Mucosa of stomach (tissue), 1 donor: ENCODE data around the gene GLT1D1.
"Not testable (repeated sequence)": the region's sequence is repeated elsewhere in the genome, so short reads cannot be mapped to it uniquely, and the experiment has no call there.

ENCODE experiments used
- H3K27me3 ChIP-seq: one replicate; pipeline ENCODE4 v1.7.0; 2013; ENCODE audit warnings: mild to moderate bottlenecking, low read length; ENCODE audit not compliant: control insufficient read depth, insufficient read depth
- H3K36me3 ChIP-seq: one replicate; pipeline ENCODE4 v1.7.0; 2013; ENCODE audit warnings: low read length; ENCODE audit not compliant: control insufficient read depth, insufficient read depth
- H3K4me1 ChIP-seq: one replicate; pipeline ENCODE4 v1.7.0; 2013; ENCODE audit warnings: mild to moderate bottlenecking, low read length; ENCODE audit not compliant: control insufficient read depth, insufficient read depth
- H3K4me3 ChIP-seq: one replicate; pipeline ENCODE4 v1.7.0; 2013; ENCODE audit warnings: low read length
- H3K9ac ChIP-seq: one replicate; pipeline ENCODE4 v1.7.0; 2013; ENCODE audit warnings: mild to moderate bottlenecking, low read length, moderate library complexity
- H3K9me3 ChIP-seq: one replicate; pipeline ENCODE4 v1.7.0; 2013; ENCODE audit warnings: mild to moderate bottlenecking, low read length, moderate library complexity; ENCODE audit not compliant: control insufficient read depth
- donor health status: Pancreatic carcinoma.

The GLT1D1 gene

GRCh38 chr12:128852885-128853599 is at the start of gene GLT1D1:
GLT1D1 (plus strand) TSS chr12:128853478; CDS start chr12:128853582, 104 bp downstream.
- Histone ChIP-seq H3K4me3 (no peak within 1 kb of the TSS), H3K9ac (no peak within 1 kb of the TSS), H3K27me3 (peaks cover 26% of the 10 kb centered on the region)

GRCh38 chr12:128803788-128804187 is 49.5 kb upstream of the GLT1D1 start:
- Histone ChIP-seq H3K9me3 (no peaks in the 10 kb centered on the region), H3K36me3 (peaks cover 12% of the 10 kb centered on the region), H3K9ac (no peak overlapping the region), H3K4me3 (no peak overlapping the region), H3K27me3 (no peaks in the 10 kb centered on the region), H3K4me1 (no peaks in the 10 kb centered on the region)

More at GRCh38 chr12:128852885-128853599, at the start of gene GLT1D1:
- Histone ChIP-seq H3K36me3 (no peaks in the 10 kb centered on the region), H3K9me3 (no peaks in the 10 kb centered on the region), H3K4me1 (peaks cover 9% of the 10 kb centered on the region)

- Histone ChIP-seq H3K9ac (no peak overlapping the region), H3K9me3 (no peaks in the 10 kb centered on the region), H3K4me1 (no peaks in the 10 kb centered on the region), H3K36me3 (peaks cover 6% of the 10 kb centered on the region), H3K4me3 (no peak overlapping the region), H3K27me3 (no peaks in the 10 kb centered on the region)
These were observed 48.5 kb upstream of the GLT1D1 start for GRCh38 chr12:128804762-128805161.

GRCh38 chr12:128805406-128805805 is 47.9 kb upstream of the GLT1D1 start:
- H3K27me3 ChIP-seq, H3K4me1 ChIP-seq, H3K9me3 ChIP-seq, H3K4me3 ChIP-seq, H3K36me3 ChIP-seq, H3K9ac ChIP-seq: not testable (repeated sequence)

- Histone ChIP-seq H3K9me3 (no peaks in the 10 kb centered on the region), H3K4me3 (no peak overlapping the region), H3K27me3 (no peaks in the 10 kb centered on the region), H3K36me3 (no peaks in the 10 kb centered on the region), H3K9ac (no peak overlapping the region), H3K4me1 (no peaks in the 10 kb centered on the region)
These were observed 46.7 kb upstream of the GLT1D1 start for GRCh38 chr12:128806573-128806972.

GRCh38 chr12:128807161-128807724 is 46.0 kb upstream of the GLT1D1 start:
- no peaks in the 10 kb centered on the region for H3K36me3 ChIP-seq
- no peak overlapping the region for H3K4me3 ChIP-seq
- H3K4me1 ChIP-seq = no peaks in the 10 kb centered on the region
- H3K27me3 ChIP-seq = no peaks in the 10 kb centered on the region
- no peak overlapping the region for H3K9ac ChIP-seq
- H3K9me3 ChIP-seq = no peaks in the 10 kb centered on the region

GRCh38 chr12:128808651-128809050 is 44.6 kb upstream of the GLT1D1 start:
- Histone ChIP-seq H3K9me3 (no peaks in the 10 kb centered on the region), H3K4me3 (no peak overlapping the region), H3K27me3 (no peaks in the 10 kb centered on the region), H3K9ac (no peak overlapping the region), H3K36me3 (no peaks in the 10 kb centered on the region), H3K4me1 (no peaks in the 10 kb centered on the region)

GRCh38 chr12:128810182-128811127 is 42.8 kb upstream of the GLT1D1 start:
- no peak overlapping the region for H3K4me3 ChIP-seq
- H3K9ac ChIP-seq = no peak overlapping the region
- H3K9me3 ChIP-seq = no peaks in the 10 kb centered on the region
- H3K27me3 ChIP-seq = no peaks in the 10 kb centered on the region
- no peaks in the 10 kb centered on the region for H3K4me1 ChIP-seq
- H3K36me3 ChIP-seq = no peaks in the 10 kb centered on the region

GRCh38 chr12:128811806-128812205 is 41.5 kb upstream of the GLT1D1 start:
- H3K36me3 ChIP-seq = no peaks in the 10 kb centered on the region
- H3K27me3 ChIP-seq = no peaks in the 10 kb centered on the region
- no peak overlapping the region for H3K9ac ChIP-seq
- H3K4me3 ChIP-seq = no peak overlapping the region
- no peaks in the 10 kb centered on the region for H3K9me3 ChIP-seq
- H3K4me1 ChIP-seq = peaks cover 6% of the 10 kb centered on the region

- H3K9me3 ChIP-seq = no peaks in the 10 kb centered on the region
- no peak overlapping the region for H3K9ac ChIP-seq
- no peaks in the 10 kb centered on the region for H3K27me3 ChIP-seq
- no peak overlapping the region for H3K4me3 ChIP-seq
- no peaks in the 10 kb centered on the region for H3K36me3 ChIP-seq
- peaks cover 20% of the 10 kb centered on the region for H3K4me1 ChIP-seq
These were observed 39.9 kb upstream of the GLT1D1 start for GRCh38 chr12:128813392-128813791.

GRCh38 chr12:128813883-128814282 is 39.4 kb upstream of the GLT1D1 start:
- H3K4me1 ChIP-seq = peaks cover 25% of the 10 kb centered on the region
- no peak overlapping the region for H3K9ac ChIP-seq
- H3K4me3 ChIP-seq = no peak overlapping the region
- H3K9me3 ChIP-seq = no peaks in the 10 kb centered on the region
- H3K36me3 ChIP-seq = no peaks in the 10 kb centered on the region
- H3K27me3 ChIP-seq = no peaks in the 10 kb centered on the region
